Stimulated activated CD8-positive, alpha-beta memory T cell treated with anti-CD3 and anti-CD28 coated beads, Interleukin-12 subunit alpha, Interleukin-12 subunit beta, amount 100 ng/mL, for 1 hour (primary cell): ENCODE measurements around the gene MED8.

Experiments
- DNase-seq: peaks from one replicate; pipeline ENCODE4 v3.0.0-alpha.2; 2020; ENCODE audit warnings: low read depth

Gene MED8

DNA sequence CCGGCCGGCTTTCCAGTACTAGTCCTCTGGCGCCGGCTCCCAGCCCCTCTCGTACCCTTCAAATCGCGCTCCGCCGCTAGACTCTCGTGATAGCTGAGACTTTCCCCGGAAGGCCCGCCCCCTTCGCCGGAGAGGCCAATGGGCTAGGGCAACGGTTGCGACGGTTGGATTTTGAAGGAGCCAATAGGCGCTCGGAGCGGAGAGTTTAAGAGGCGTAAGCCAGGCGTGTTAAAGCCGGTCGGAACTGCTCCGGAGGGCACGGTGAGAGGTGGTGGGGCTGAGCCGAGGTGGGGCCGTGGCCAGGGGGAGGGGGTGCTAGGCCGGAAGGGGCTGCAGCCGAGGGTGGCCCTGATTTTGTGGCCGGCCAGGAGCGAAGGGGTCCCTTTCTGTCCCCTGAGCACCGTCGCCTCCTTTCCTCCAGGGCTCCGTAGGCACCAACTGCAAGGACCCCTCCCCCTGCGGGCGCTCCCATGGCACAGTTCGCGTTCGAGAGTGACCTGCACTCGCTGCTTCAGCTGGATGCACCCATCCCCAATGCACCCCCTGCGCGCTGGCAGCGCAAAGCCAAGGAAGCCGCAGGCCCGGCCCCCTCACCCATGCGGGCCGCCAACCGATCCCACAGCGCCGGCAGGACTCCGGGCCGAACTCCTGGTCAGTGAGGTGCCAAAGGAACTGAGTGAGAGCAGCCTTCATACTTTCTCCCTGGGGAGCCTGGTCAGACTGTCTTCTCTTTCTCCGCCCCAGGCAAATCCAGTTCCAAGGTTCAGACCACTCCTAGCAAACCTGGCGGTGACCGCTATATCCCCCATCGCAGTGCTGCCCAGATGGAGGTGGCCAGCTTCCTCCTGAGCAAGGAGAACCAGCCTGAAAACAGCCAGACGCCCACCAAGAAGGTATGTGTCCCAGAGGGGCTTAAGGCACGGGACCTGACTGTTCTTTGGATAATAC is 30.6 kb downstream of the MED8 start, which contains the start of gene CDC20:
Gene CDC20, plus strand, starts transcription at position 236 of the 948 bp plus-strand sequence. Its CDS starts 235 bp downstream, at position 471.
- DNase-seq = peak; percentile 96

DNA sequence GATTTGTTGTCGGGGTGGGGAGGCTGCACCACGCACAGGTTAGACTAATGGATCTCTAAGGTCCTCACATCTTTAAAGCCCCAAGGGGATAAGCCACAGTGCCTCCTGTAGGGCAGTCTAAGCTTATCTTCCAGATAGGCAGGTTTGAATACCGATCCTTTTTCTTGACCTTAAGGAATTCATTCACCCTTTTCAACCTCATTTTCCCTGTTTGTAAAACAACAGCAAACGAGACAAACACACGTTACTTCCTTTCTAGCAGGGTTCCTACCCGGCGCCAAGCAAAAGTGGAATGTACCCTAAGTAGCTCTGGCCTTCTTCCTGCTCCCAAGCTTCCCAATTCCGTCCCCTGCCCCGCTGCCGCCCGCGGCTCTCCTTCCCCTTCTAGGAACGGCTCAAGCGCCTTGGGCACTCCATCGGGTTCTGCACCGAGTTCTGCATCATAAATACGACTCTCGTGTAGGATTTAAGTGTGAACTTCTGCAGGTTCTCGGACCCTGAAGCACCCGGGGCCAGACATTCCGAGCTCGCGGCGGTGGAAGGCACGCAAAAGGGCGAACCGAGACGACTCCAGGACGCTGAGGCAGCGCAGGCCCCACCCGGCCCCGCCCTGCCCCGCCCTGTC is 31.4 kb downstream of the MED8 start:
- no peak for DNase-seq

DNA sequence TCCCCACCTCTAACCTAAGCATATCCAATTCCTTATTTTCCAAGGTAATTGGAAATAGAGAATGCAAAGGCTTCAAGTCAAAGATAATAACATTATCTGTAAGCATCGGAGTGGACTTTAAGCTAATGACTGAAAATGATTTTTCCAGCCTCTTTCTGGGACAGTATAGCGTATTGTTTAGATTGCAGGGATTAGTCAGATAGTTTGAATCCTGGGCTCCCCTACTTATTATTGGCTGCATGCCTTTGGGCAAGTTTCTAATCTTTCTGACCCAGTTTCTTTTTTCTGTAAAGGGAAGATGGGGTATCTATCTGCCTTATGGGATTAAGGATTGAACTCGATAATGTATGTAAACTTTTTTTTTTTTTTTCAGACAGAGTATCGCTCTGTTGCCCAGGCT is 32.3 kb downstream of the MED8 start:
- DNase-seq = no peak

DNA sequence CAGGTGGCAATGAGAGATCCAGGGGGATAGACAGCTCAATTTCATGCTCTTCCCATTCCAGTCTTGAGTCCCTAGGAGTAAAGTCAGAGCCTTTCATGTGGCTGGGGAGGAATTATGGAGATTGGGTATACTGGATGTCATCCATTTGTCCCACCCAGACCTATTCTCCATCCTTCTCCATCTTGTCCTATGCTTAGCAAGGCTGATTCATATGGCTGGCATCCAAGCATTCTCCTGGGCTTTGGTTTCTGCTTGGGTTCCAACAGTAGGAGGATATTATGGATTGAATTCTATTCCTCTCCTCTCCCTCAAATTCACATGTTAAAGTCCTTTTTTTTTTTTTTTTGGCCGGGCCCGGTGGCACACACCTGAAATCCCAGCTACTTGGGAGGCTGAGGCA is 34.7 kb downstream of the MED8 start:
- DNase-seq = no peak

DNA sequence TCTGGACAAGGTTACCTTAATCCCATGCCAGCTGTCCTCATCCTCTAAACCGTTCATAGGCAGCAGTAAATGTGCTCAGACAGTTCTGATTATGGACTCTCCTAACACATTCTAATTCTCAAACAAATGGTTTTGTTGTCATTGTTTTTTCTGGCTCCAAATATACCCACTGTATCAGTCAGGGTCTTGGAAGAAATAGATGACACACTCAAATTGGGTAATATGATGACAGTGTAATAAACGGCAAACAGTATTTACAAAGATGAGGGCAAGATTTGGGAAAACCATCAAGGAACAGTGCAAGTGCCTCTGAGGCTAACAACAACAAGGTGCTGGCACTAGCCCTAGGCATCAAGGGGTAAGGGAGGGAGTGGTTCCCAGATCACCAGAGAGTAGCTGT is 35.1 kb downstream of the MED8 start:
- no peak for DNase-seq

DNA sequence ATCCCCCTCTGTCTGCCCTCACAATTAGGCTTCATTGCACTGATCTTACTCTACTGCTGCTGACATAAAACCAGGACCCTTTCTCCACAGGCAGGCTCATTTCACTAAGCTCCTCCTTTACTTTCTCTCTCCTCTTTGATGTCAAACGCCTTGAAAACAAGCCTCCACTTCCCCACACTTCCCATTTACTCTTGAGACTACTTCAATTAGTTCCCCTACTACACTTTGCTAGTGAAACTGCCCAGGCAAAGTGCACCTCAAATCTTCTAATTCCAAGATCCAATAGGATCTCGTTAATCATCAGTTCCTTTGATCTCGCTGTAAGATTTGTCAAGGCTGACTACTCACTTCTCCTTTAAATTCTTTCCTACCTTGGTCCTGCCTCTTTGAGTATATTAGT is 36.7 kb downstream of the MED8 start:
- no peak for DNase-seq

DNA sequence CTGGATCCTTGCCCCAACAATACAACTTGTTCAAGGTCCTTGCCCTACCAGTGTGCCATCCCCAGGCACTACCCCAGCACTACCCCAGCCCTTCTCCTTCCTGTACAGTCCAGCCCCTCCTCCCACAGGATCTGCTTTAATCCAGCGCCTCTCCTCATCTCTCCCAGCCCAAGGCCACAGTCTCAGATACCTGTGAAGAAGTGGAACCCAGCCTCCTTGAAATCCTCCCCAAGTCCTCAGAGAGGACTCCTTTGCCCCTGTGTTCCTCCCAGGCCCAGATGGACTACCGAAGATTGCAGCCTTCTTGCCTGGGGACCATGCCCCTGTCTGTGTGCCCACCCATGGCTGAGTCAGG is 37.3 kb downstream of the MED8 start:
- DNase-seq = no peak

DNA sequence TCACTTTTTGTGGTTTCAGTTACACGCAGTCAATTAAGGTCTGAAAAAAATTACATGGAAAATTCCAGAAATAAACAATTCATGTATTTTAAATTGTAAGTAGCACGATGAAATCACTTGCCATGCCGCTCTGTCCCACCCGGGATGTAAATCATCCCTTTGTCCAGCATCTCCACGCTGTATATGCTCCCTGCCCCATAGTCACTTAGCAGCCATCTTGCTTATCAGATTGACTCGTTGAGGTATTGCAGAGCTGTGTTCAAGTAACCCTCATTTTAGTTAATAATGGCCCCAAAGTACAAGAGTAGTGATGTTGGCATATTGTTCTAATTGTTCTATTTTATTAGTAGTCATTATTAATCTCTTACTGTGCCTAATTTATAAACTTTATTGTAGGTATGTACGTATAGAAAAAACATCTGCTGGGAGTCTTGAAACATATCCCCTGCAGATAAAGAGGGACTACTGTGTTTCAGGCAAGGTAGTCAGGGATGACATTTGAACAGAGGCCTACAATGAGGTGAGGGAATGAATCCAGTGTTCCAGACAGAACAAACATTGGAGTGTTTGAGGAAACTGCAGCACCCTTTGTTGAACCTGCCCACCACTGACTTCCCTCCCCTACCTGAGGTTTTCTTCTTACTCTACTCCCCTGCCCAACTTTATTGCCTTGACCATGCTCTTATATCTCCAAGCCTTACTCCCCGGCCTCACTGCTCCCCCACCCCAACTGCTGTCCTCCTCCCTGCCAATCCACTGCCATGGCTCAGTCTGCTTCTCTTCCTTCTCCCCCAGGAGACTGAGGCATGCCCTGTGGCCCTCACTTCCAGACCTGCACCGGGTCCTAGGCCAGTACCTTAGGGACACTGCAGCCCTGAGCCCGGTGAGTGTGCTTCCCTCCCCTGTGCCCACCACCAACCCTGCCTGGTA is 37.9 kb downstream of the MED8 start:
- DNase-seq = no peak

DNA sequence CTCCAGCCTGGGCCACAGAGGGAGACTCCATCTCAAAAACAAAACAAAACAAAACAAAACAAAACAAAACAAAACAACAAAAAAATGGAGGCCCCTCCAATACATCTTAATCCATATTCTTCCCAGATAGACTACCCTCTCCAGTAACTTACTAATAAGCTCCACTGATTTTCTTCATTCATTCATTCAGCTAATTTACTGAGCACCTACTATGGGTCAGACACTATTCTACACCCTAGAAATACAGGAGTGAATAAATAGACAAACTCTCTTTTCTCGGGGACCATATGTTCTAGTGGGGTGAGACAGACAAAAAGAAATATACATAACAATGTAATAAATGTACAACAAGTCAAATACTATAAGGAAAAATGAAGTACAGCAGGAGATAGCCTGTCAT is 38.6 kb downstream of the MED8 start:
- no peak for DNase-seq

DNA sequence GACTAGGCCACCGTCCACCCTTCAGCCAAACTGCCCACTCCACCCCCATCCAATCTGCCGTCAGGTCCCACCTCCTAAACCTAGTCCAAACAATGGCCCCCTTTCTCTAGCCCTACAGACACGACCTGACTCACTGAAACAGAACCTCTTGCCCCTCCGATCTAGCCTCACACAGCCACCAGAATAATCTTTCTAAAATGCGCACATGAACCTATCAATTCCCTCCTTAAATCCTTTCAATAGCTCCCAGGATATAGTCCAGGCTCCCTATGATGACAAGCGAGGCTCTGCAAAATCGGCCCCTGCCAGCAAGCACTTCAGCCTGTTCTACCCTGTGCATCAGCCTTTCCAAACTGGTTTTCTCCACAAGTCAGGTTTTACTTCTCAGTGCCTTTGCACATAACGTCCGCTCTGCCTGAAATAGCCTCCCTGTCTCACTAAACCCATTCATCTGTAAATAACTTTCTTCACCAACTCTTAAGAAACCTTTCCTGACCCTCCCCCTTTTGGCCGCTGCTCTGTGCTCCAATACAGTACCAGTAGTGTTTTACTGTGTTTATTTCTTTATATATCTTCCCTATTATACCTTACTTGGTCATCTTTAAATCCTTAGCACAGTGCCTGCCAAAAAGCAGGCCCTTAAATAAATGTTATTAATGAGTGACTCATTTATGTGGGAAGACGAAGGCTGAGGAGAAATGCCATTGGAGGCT is 39.9 kb downstream of the MED8 start:
- no peak for DNase-seq

DNA sequence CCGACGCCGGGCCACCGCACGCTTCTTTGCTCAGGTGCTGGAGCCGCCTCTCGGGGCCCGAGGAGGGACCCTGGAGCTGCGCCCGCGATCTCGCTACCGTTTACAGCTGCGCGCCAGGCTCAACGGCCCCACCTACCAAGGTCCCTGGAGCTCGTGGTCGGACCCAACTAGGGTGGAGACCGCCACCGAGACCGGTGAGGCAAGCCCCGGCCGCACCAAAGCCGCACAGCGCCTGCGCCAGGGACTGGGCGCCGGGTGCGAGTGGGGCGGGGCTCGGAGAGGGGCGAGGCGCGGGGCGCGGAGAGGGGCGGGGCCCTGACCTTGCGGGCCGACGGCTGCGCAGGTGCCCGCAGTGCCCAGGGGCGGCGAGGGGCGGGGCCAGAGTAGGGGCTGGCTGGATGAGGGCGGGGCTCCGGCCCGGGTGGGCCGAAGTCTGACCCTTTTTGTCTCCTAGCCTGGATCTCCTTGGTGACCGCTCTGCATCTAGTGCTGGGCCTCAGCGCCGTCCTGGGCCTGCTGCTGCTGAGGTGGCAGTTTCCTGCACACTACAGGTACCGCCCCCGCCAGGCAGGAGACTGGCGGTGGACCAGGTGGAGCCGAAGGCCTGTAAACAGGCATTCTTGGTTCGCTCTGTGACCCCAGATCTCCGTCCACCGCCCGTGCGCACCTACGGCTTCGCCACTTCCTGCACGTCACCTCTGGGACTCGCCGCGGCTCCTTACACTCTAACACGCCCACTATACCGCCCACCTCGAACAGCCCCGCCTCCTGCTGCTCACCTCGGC is 40.6 kb downstream of the MED8 start:
- DNase-seq = no peak

DNA sequence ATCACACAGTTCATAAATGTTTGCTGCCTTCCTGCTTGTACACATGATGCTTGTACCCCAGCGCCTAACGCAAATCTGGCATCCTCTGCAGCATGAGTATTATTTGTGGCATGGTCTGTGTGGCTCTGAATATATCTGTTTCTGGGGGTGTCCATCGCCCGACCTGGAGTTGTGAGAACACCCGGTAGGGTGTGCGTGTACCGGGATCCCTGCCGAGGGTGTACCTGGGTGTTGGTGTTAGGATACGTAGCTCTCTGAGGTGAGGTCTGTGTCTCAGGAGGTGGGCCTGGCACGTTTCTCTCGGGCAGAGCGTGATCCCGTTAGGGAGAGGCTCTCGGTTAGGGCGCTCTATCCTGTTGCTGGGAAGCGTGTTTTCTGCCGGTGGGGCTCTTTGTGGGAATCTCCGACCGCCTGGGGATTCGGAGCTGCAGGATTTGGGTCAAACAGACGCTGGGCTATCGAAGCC is 41.2 kb downstream of the MED8 start:
- no peak for DNase-seq

DNA sequence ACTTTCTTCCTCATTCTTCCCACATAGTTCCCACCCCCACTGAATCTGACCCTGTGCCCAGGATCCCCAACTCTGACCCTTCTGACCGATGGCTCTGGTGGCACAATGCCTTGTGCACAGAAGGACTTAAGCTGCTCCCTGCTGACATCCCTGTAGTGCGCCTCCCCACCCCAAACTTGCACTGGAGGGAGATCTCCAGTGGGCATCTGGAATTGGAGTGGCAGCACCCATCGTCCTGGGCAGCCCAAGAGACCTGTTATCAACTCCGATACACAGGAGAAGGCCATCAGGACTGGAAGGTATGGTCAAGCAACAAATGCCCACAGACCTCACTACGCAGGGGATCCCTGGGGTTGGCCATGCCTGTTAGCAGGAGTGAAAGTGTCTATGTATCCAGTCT is 43.0 kb downstream of the MED8 start:
- no peak for DNase-seq

DNA sequence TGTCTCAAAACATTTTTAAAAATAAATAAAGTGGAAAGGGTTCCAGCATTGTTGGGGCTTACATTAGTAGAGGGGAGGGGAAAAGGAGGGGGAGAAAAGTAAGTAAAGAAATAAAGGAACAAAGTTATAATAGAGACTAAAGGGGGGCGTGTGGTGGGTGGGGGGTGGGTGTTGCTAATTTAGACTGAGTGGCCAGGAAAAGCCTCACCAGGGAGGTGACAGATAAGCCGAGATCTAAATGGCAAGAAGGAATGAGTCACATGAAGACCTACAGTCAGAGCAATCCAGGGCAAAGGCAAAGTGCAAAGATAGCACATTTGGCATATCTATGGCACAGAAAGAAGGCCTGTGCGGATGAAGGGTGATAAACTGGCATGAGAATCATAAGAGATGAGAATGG is 44.5 kb downstream of the MED8 start:
- DNase-seq = no peak

DNA sequence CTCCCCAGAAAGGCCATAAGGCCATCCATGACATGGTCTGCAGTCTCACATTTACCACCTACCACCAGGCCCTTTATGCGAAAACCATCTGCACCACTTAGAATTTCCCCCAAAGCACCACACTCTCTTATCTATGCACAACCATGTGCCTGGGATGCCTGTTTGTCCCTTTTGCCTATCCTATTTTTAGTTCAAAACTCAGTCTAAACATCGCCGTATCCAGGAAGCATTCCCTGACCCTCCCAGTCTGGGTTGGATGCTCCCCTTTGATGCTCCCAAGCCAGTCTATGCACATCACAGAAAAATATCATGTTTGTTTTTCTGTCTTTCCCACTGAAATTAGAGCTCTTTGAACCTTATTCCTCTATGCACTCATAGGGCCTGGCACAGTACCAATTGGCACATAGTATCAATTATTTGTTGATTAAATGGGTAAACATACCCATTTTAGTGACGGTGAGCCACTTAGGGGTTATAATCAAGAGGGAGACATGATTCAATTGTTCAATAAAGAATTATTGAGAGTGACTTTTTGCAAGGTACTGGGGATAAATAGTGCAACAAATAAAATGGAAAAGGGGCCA is 45.2 kb downstream of the MED8 start:
- no peak for DNase-seq

DNA sequence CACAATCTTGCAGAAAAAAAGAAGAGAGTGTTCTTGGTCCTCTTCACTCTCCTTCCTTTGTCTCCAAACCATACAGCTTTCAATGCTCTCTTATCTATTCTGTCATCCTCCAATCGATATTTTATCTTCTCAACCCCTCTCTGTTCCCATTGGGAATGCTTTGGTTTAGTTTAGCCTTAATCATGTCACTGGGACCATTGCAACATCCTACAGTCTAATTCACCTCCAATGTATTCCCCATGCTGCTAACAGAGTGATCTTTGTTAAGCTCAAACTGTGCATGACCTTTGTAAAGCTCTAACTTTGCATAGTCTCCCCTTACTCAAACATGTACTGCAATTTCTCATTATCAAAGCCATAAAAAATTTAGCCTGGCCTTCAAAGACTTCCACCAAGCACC is 49.0 kb downstream of the MED8 start:
- no peak for DNase-seq

DNA sequence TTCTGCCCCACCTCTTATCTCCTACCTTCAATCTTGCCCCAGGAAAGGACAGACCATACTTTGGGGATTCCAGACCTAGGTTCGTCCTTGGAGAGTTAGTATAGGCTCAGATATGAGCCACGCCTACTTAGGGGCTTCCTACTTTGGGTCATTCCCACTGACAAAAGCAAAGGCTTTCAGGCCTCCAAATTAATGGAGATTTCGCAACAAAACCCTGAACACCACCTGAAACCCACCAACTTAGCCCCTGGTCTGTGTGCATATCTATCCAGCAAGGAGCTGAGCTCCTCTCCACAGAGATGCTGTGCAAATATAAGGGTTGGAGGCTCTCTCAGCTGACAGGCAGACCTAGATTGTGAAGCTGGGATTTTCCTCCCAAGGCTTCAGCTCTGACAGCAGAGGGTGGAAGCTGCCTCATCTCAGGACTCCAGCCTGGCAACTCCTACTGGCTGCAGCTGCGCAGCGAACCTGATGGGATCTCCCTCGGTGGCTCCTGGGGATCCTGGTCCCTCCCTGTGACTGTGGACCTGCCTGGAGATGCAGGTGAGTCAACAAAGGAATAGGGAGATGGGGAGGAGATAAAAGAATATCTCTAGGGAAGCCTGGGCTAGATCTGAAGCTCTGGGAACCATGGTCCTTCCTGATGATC is 49.9 kb downstream of the MED8 start:
- DNase-seq = no peak

DNA sequence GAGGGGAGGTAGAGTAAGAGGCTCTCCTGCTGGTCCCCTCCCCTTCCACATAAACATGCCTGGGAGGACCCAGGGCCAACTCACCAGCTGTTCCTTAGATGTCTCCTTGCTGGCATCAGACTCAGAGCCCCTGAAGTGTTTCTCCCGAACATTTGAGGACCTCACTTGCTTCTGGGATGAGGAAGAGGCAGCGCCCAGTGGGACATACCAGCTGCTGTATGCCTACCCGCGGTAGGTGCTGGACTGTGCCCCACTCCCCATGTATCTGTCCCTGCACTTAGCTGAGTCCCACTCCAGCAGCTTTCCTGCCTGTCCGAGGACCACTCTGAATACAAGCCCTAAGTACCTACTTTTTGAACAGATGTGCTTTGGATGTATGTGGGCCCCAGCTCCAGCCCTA is 51.6 kb downstream of the MED8 start:
- DNase-seq = no peak

DNA sequence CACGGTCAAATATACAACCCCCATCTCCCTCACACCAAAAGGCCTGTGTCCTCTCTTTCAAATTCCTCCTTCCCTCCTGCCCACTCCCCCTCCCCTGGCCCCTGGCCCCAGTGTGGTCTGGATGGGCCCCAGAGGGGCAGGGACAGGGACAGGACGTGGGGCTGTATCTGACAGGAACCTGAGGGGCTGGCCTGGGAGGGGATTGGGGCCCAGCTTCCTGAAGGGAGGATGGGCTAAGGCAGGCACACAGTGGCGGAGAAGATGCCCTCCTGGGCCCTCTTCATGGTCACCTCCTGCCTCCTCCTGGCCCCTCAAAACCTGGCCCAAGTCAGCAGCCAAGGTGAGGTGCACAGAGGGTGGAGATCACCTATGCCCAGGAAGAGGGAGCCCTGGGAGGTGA is 52.0 kb downstream of the MED8 start, which contains the start of gene MPL:
Gene MPL, plus strand, starts transcription at position 231 of the 400 bp plus-strand sequence. Its CDS starts 31 bp downstream, at position 262.
- DNase-seq = no peak
